Vagina (tissue), 2 donors: ENCODE data around the gene FZD10.

ENCODE experiments used
- CTCF ChIP-seq, 3 experiments: fragments of 450-650 bp in 2 of 3; fragments of 200-600 bp in 1 of 3; sonication (generic) in 1 of 3; IDR thresholded peaks; one replicate each; pipeline ENCODE4 v1.5.1; 2017 to 2019; ENCODE audit warnings: antibody characterized with exemption in 3 of 3, mild to moderate bottlenecking in 2 of 3, moderate library complexity in 2 of 3
- POLR2A ChIP-seq, 2 donors: fragments of 450-650 bp; IDR thresholded peaks; one replicate each; pipeline ENCODE4 v1.6.1; 2017; ENCODE audit warnings: antibody characterized with exemption in 2 of 2, mild to moderate bottlenecking in 2 of 2, moderate library complexity in 2 of 2
- POLR2AphosphoS5 ChIP-seq, 2 donors: sonication (generic); formaldehyde crosslinking; IDR thresholded peaks; one replicate each; pipeline ENCODE4 v1.9.0; 2017; ENCODE audit warnings: antibody characterized with exemption in 2 of 2, mild to moderate bottlenecking in 2 of 2, low read depth in 1 of 2; ENCODE audit not compliant: insufficient read depth in 1 of 2

DNA sequence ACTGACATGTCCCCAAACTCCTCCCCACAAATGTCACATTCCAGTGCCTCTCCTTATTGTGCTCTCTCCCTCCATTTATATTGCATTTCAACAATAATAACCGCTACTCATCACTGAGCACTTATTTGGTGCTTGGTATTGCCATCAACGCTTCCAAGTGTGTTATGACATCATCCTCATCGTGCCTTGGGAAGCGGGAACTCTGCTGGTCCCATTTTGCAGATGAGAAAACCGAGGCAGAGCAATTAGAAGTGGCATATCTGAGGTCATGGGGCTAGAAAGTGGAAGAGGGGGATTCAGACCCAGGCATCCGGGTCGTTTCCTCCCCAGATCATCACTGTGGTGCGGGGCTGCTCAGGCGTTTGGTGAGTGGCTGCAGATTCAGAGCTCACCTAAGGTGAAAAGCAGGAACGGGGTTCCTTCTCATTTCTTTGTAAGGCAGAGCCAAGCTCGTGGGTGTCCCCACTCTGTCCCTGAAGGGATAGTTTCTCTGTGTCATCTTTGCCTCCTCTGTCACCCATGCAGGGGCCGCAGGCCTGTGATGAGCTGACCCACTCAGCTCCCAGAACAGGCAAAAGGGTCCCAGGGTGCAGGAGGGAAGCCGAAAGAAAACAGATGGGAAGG lies 5.5 kb upstream of the FZD10 start:
- TF ChIP-seq CTCF (IDR thresholded peaks at IDR 0.05): no peak
- TF ChIP-seq POLR2A (IDR thresholded peaks at IDR 0.05): no peak
- no peak for TF ChIP-seq POLR2AphosphoS5 (IDR thresholded peaks at IDR 0.05; ENCODE audit: insufficient read depth in 1 of 2, low read depth in 1 of 2)
